ENCODE results near the gene PHLDB1. TPM values are rescaled to one million over a fixed set of nuclear protein-coding genes. Genes with fewer than 3 reads are reported as not detected.

Gene PHLDB1
- total RNA-seq, 1 donor from 2014 or later = 53.8 TPM

DNA sequence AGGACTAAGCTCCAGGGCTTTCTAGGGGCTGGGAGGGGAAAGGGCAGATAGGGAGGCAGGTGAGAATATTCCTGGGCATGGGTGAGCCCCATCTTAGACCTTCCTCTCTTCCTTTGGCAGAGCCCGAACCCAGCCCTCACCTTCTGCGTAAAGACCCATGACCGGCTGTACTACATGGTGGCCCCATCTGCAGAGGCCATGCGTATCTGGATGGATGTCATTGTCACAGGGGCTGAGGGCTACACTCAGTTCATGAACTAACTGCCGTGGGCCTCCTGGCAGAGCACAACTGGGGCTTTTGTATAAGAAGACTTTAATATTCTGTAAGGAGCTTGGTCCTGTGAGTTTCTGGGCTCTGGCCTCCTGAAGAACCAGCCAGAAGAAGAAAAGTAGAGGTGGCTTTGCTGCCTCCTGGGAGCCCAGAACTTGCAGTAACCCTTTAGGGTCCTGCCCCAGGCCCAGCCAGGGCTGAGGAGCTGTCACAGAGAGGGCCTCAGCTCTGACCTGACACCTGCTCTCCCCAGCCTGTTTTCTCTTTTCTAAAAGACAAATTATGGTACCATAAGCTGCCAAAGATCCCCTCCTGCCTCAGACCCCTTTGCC, 49.2 kb downstream of the PHLDB1 start:
- FAIRE-seq = no peak

DNA sequence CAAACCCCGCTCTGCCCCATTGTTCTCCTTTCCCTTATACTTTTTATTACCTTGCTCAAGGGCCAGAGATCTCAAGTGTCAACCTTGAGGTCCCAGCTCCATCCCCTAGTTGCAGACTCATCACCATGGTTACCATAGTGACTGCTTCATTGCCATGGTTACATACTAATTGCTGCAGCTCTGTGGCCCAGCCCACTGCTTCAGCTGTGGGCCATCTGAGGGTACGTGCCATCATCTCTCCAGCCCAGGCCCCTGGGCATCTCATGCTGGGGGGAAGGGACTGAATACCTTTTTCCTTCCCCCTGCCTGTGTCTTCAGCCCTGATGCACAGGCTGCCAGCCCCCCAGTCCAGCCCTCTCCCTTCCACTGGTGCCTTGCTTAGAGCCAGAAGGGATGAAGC, 49.8 kb downstream of the PHLDB1 start:
- no peak for FAIRE-seq
- peak in 1 of 2 donors; percentile 45 for DNase-seq (ENCODE audit: low spot score in 2 of 2)

More for the DNA sequence above, 49.2 kb downstream of the PHLDB1 start:
- no peak for DNase-seq (ENCODE audit: low spot score in 2 of 2)

DNA sequence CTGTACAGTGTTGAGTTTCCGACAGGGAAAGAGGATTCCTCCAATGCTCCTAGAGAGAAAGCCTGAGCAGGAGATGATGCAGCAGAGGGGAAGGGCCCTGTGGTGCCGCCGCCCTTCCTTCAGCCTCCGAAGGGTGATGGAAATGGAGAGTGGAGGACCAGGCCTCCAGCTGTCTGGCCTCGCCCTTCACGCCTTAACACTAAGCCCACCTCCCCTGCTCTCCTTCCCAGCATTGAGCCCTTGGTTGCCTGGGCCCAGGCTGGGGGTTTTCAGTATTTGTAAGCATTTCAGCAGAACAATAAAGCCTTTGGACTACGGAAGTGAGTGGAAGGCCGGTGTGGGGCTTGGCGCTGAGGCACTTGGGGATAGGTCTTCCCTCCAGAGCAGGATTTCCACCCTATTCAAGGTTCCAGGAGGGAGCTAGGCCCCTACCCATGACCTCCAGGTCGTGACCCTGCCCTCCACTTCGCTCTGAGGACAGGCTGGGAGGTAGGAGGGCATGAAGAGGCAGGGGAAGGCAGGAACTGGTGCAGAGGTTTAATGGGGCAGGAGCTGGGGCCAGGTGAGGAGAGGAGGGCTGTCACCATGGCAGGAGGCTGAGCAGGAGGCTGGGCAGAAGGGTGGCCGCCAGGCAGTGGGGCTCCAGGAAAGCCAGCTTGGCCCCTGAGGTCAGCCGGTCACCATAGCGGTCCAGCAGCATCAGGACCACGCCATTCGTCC, 50.5 kb downstream of the PHLDB1 start:
- DNase-seq (ENCODE audit: low spot score in 2 of 2) = no peak

GRCh38 chr11:118658429-118659313, 51.3 kb downstream of the PHLDB1 start:
- FAIRE-seq = no peak

More for the DNA sequence above, 50.5 kb downstream of the PHLDB1 start:
- no peak for FAIRE-seq

GRCh38 chr11:118659314-118659952, 52.0 kb downstream of the PHLDB1 start:
- FAIRE-seq = no peak
- DNase-seq (ENCODE audit: low spot score in 2 of 2) = peak; percentile 66 to 92

More at GRCh38 chr11:118658429-118659313, 51.3 kb downstream of the PHLDB1 start:
- no peak for DNase-seq (ENCODE audit: low spot score in 2 of 2)

DNA sequence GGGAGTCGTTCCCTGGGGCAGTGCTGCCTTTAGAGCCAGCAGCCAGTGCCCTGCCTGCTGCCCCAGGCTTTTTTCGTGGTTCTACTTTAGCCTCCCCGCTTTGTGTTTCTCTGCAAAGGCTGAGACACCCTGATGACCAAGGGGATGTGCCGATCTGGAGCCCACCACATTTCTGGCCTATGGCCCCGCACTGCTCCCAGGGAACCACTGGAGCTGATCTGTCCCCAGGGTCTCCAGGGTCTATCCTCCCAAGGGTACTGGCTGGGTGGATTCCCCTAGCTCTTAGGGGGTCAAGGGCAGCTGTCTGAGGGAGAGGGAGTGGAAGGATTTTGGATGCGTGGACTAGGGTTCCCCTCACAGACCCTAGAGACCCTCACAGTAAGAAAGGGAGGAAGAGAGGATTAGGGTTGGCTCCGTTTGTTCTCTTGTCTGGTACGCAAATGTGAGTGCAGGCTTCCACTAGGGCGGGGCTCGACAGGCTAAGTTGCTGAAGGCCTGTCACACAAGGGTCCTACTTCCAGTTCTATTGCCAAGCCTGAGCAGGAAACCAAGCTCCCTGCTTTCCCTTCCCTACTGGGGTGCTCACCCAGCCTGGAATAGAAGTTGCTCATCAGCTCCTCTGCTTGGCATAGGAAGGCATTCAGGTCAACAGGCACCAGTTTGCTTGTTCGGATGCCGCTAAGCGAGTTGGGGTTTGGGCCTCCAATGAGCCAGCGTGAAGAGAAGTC, 52.7 kb downstream of the PHLDB1 start:
- DNase-seq (ENCODE audit: low spot score in 2 of 2) (no peak), FAIRE-seq (no peak)

DNA sequence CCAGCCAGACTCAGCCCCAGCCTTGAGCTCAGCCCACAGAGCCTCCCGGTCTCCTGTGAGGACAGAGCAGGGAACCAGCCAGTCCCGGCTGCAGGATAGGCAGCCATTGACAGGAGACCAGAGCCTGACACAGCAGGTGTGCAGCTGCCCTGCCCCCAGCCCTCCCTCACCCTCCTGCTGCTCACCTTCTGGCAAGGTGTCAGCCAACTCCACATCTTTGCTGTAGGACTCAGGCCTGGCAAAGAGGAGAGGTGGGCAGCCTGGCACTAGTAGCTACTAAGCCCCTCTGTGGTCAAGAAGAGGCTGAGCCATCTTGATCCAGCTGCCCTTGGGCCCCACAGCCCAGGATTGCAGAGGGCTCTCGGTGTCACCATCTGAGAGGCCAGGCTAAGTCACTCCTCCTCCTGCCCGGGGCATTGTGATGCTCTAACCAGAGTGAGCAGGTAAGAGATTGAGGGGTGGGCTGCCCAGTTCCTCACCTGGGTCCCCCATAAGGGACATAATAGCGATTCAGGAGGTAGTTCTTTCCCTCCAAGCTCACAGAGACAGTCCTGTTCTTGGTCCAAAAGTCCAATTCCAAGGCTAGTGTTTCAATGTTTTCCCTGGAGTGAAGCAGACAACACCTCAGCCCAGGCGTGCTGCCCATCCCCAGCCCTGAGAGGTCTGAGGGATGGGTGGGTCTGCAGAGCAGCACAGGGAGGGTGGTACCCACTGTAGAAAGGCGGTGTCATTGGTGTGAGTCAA, 53.4 kb downstream of the PHLDB1 start:
- DNase-seq (ENCODE audit: low spot score in 2 of 2) = no peak
- no peak for FAIRE-seq

DNA sequence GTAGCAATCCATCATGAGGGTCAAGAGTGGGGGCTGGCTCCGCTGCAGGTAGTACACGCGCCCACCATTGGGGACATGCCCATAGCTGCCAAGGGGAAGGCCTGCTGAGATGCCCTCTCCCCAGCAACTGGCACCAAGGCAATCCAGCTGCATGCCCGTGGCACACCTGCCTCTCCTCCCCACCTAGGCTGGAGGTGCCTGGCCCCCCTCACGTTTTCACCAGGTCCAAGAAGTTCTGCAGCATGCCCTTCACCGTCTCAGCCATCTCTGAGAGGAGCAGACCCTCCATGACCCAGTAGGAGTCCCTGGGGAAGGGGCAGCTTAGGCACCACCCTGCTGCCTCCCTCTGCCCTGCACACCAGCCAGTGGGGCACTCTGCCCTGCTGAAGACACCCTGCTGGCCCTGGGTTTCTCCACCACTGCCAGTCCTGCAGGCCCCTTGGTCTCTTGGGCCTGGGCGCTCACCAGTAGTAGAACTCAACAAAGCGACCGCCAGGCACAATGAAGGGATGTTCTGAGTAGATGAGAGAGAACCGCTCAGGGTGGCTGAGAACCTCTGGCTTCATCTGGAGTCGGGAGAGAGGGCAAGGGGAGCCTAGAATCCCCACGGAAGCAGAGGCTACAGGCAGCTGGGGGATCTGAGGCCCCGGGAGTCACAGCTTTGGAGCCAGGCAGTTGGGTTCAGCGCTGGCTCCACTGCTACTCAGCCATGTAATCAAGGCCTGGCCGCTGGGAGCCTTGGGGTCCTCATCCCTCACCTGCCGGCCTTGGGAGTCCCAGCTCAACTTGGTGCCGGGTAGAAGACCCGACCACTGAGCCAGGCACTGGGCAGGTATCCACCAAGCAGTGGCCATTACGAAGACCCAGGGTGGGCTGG, 54.2 kb downstream of the PHLDB1 start:
- FAIRE-seq (no peak), DNase-seq (ENCODE audit: low spot score in 2 of 2) (no peak)

DNA sequence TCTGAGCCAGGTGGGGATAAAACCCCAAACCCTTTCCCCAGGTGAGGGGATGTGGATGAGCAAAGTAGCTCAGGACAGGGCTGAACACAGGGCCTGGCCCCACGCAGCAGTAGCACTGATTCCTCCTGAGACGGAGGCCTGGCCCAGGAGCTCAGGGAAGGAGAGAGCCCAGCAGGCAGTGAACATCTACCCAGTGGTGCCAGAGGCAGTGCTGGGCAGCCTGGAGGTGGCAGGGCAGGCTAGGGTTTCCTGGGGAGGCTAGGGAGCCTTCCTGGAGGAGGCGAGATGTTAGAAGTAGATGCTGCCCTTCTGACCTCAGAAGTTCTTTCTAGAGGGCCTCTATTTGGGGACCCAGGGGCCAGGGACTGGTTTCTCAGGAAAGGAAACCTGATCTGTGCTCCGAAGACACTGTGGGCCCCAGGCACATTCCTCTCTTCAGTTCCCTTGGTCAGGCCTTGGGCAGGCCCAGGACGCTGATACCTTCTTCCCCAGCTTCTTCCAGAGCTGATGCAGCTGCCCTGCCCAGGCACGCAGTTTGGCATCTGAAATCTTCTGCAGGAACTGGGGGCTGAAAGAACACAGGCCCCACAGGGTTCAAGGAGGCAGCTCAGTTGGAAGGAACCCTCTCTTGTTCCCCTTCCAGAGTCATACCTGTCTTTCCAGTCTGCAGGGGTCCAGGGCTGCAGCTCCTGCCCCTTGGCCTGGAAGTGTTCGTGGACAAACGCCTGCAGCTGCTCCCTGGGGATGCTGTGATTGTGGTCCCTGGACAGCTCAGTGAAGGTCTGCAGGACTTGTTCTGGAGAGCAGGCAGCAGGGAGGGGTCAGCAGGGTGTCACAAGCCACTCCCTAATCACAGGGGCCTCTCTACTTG, 55.2 kb downstream of the PHLDB1 start:
- DNase-seq (ENCODE audit: low spot score in 2 of 2) (no peak), FAIRE-seq (no peak)

DNA sequence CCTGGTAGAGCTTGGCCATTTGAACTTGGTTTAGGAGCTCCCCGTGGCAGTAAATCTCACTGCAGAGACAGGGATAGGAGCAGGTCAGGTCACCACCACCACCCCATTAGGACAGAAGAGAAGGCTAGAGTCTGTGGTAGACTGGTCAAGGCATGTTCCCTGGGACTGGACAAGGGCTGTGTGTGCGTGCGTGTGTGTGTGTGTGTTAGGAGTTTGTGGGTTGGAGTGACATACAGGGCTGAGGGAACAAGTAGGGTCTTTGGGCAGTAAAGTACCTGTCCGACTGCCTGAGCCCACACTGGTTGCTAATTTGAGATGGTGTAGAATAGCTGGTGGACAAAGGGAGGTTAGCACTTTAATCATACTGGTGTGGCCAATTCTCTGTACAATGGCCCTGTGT, 56.0 kb downstream of the PHLDB1 start:
- no peak for DNase-seq (ENCODE audit: low spot score in 2 of 2)
- no peak for FAIRE-seq

GRCh38 chr11:118663902-118664301, 56.5 kb downstream of the PHLDB1 start:
- DNase-seq (ENCODE audit: low spot score in 2 of 2) = no peak
- FAIRE-seq = no peak

- FAIRE-seq (no peak), DNase-seq (ENCODE audit: low spot score in 2 of 2) (no peak)
These were observed 59.0 kb downstream of the PHLDB1 start for GRCh38 chr11:118666371-118666770.

- DNase-seq (ENCODE audit: low spot score in 2 of 2) = no peak
These were observed 62.6 kb downstream of the PHLDB1 start for GRCh38 chr11:118670063-118670462.

DNA sequence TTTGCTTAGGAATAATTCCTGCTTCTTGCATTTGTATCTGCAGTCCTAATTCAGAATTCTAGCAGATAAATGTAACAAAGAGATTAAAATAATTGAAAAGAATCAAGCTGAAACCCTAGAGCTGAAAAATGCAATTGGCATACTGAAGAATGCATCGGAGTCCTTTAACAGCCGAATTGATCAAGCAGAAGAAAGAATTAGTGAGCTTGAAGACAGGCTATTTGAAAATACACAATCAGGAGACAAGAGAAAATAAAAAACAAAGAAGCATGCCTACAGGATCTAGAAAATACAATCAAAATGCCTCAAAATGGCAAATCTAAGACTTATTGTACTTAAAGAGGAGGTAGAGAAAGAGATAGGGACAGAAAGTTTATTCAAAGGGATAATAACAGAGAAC, 63.8 kb downstream of the PHLDB1 start:
- no peak for DNase-seq (ENCODE audit: low spot score in 2 of 2)
- FAIRE-seq = no peak

More at GRCh38 chr11:118670063-118670462, 62.6 kb downstream of the PHLDB1 start:
- FAIRE-seq = no peak

DNA sequence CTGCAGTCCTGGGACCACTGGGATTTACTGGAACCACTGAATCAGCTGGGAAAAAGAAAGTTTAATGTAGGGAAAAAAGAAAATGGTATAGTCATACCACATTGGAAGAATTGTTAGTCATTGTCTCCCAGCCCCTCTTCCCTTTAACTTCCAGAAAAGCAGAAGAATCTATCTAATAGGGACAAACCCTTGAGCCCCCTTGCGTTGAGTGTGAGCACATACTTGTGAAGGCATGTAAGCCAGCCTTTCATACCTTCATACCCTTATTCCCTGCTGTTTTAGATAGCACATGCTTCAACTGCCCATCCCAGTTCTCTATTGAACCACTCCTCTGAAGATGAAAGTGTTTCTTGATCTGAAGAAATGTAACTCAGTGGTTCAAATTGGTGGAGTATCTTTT, 65.4 kb downstream of the PHLDB1 start:
- FAIRE-seq (no peak), DNase-seq (ENCODE audit: low spot score in 2 of 2) (no peak)

DNA sequence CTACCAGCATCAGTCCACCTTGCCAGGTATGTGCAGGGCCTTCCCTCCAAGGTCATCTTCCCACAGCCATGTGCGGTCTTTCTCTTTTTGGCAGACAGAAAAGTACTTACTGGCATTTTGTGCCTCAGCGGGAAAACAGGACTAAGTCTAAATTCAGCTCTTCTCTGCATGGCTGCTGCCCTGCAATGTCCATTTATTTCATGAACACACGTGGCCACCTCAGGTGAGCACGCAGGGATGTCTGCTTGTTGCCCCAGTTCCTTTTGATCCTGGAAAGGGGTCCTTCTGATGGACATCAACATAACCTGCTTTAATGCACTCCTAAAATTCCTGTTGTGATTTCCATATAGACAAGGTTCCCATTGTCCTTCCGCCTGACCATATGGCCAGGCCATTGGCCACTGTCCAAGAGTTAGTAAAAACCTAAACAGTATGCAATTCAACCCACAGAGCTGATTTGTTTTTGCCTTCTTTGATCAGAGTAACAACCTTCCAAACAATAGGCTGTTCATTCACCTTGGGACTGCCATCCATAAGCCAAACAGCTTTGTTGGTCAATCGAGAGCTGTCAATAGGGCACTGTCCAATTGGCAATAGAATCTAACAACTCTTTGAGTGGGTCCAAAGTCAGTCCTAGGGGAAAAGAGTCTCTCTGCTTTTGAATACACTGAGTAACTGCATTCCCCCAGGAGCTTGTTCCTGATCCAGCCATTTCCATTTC, 66.1 kb downstream of the PHLDB1 start:
- FAIRE-seq (no peak), DNase-seq (ENCODE audit: low spot score in 2 of 2) (no peak)

- FAIRE-seq = no peak
- no peak for DNase-seq (ENCODE audit: low spot score in 2 of 2)
These were observed 66.6 kb downstream of the PHLDB1 start for GRCh38 chr11:118674082-118674435.

Measured in frontal cortex (tissue), 4 donors.